GM19397 (cell line): Measurements from ENCODE around the gene CDH23.

Experiments
- ATAC-seq: cut with Tn5 transposase; IDR thresholded peaks from one replicate; pipeline ENCODE4 v1.9.1; 2021; ENCODE audit warnings: mild to moderate bottlenecking, moderate library complexity; ENCODE audit not compliant: unreplicated experiment

The CDH23 gene

DNA sequence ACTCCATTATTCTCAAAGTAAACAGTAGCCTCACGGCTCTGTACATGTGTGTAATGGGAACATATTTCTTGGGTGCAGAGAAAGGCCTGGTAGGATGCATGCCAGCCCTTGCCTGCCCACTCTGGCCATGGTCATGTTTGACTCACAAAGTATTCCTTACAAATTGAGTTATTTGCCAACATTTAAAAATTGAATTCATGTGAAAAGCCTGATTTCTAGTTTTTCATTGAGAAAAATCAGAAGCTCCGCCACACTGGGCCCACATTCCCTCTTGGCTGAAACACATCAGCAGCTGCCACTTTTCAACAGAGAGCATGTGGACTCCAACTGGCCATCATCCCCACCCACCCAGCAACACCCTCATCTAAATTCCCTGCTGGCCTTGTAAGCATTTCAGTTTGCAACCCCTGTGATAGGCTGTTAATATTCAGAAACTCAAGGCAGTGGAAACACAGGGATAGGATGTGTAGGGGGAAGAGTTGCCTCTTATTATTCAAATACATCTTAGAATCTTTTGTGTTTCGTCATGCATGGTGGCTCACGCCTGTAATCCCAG lies 40.9 kb downstream of the CDH23 start:
- no peak for ATAC-seq

DNA sequence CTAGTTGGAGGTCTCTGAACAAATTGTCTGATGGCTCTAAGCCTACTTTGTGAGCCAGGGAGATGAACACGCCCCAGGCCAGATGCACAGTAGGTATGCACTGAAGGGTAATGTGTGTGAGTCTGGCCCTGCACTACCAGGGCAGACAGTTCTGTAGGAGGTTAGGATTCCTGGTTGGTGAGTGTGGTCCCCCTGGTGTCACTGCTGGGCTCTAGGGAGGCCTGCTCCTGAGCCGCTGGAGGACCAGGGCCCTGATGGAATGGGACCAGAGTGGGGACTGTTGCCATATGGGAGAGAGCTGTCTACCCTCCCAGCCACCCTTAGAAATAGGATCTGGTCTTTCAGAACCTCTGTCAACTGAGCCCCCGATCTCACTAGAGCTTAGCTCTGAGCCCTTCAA lies 42.0 kb downstream of the CDH23 start:
- no peak for ATAC-seq

DNA sequence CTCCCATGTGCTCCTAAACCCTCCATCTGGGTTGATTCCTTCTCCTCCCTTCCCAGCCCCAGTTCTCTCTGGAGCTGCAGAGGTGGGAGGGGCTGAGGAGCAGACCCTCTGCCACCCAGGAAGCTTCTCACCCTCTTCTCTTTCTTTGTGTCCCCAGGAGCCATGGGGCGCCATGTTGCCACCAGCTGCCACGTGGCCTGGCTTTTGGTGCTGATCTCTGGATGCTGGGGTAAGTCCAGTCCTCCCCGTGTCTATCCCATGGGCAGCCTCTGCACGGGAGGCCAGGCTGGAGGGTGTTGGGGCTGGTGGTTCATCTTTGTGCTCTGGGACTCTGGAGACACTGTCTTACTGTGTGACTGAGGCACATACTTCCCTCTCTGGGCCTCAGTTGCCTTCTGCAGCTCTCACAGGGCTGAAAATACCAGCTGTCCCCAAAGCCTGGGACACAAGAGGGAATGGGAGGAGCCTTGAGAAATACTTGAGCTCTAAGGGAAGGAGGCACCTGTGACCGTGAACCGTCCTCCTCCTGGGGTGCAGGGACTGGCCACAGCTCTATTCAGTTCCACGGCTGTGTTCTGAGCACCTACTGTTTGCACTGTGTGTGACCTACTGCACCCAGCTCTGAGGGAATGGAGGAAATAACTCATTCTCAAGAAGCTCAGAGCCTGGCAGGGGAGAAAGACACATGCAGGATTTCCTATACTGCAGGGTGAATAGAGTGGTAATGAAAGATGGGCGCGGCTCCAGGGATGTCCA lies 43.1 kb downstream of the CDH23 start:
- ATAC-seq: no peak

DNA sequence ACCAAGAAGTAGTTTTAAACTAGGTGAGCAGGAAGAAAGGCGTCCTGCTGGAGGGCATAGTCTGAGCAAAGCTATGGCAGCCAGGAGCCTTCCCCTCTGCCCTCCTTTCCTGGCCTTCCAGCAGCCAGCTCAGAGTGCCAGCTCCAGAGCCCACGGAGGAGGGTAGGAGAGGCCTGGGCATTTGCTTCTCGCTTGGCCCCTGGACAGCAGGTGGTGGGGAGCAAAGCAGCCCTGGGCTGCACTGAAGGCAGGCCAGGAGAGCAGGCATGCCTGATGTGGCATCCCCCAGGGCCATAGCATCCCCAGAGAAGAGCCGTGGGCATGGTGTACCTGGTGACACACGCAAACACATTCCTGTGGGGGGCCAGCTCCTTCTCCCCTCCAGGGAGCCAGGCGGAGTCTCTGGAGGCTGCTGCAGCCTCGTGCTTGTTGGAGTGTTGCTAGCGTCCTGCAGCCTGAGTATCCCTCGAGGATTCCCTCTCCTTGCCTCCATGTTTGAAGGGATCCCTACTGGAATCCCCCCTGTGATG lies 43.9 kb downstream of the CDH23 start:
- no peak for ATAC-seq

DNA sequence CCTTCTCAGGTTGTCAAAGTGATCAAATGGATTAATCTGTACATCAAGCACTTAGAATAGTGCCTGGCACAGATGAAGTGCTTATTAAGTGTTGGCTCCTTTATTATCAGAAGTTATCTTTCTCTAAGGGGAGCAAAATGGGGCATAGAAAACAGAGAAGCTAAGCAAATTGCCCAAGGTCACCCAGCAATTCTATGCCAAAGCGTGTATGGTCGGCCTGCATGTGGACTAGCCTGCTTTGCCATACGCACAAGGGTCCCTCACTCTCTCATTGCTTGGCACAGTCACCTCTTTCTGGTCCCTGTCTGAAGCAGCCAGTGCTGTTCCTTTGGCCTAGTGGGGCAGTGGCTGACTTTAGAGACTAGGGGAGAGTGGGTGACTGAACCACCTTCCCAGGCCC lies 45.3 kb downstream of the CDH23 start:
- ATAC-seq: no peak

DNA sequence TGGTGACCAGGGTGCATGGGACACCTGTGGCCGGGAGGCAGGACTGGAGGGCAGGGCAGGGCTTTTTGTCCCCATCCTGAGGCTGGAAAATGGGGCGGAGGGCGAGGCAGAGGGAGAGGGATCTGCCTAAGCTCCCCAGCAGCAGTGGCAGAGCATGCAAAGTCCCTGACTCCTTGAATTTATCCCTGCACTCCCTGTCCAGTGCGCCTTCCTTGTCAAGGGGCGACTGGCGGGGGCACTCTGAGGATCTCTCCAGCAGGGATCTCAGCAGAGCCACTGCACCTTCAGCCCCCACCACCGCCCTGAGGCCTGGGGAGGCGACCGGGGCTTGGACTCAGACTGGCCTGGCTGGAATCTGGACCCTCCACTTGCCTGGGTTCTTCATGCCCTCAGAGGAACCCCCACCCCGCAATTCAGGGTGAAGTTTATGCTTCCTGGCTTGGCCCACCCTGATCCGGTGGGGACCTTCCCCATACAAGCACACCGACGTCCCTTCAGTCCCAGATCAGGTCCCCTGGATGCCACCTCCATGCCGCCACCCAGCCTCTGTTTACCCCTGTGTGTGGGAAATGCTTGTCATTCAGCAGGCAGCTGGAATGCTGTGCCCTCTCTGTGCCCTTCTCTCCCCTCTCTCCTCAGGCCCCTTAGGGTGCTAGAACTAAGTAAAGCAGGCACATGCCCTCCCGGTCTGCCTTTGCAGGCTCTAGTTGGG lies 46.3 kb downstream of the CDH23 start:
- ATAC-seq: no peak

DNA sequence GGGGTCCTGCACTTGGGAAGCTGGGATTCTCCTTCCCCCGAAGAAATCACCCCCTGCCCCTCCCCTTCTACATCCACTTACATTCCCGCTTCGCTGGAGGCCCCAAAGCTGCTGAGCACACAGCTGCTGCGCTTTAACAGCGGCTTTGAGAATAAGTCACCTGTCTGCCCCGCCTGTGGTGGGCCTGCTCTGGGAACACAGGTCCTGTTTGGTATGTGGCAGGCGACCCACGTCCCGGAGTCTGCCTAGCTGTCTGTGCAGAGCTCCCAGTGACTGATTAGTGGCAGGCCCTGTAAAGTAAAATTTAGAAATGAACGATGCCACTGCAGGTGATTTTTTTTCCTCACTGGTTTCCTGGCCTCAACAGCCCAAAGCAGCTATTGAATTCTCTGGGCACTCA lies 47.0 kb downstream of the CDH23 start:
- ATAC-seq: no peak

DNA sequence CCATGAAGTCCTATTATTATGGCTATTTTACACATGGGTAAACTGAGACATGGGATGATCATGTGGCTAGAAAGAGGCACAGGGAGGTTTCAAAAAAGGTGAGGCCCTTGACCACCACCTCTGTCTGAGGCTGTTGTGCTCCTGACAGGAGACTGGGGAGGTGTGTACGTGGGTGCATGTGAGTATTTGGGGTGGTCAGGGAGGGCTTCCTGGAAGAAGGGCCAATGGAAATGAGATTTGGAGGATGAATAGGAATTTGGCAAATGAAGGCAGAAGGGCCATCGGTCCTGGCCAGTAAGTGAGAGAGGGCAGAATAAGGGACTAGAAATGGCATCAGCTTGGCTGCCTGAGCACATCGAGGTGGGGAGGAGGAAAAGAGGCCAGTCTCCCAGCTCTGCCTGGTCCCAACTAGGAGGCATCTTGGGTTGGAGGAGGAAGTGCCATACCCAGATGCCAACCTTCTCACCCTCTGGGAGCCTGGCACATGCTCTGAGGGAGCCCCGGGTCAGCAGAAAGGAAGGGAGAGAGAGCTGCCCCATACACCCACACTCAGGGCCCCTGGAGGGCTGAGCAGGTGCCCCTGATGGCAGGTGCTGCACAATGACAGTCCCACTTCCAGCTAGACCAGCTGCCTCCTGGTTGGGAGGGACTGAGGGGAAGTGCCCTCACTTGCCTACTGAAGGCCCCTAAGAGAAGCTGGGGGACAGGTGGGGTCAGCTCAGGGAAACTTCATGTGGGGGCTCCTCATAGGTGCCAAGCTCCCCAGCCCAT lies 47.7 kb downstream of the CDH23 start:
- ATAC-seq: no peak

DNA sequence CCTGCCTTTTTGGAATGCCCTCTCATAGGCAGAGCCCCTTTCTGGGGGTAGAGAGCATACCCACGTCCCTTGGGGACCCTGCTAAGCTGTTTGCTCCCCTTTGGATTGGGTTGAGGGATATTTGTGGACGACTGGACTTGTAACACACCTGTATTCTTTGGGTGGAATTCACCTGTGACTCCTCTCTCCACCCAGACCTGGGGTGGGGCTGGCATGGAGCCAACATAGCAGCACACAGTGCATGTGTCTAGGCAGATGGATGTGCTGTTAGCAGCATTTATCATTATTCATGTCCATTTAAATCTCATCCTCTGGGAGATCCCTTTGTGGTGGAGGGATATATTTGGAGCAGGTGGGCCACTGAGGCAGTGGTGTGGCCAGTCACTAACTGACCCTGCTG lies 51.0 kb downstream of the CDH23 start:
- ATAC-seq: no peak

DNA sequence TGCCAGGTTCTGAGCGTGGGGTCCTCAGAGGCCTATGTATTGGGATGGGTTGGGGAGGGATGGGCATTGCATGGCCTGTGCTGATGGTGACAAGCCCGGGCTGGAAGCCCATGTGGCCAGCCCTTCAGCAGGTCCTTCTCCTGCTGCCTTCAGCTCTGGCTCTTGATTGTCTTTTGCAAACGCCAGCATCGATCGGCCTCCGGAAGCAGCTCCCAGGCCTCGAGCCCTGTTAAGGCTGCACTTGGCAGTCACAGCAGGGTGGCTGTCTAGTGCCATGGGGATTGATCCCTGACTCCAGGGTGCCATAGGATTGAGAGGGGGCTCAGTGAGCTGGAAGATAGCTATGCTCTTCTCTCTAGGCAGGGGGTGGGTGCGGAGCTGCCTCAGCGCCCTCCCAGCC lies 51.4 kb downstream of the CDH23 start:
- ATAC-seq: no peak

DNA sequence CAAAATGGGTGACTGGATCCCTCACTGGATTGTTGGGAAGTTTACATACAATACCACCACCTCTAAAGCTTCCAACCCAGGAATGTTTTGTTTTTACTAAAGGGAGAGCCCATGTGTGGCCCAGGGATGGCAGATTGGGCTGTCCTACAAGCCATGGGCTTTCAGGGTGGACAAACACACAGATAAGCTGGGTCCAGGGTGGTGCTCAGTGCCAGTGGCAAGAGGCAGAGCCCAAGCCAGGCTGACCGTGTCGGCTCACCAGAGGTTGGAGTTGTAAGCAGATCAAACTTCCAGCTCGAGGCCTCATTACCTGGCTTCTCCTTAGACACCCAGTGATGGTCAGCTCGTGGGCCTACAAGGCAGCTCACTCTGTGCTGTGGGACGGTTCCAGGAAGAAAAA lies 52.3 kb downstream of the CDH23 start:
- no peak for ATAC-seq

DNA sequence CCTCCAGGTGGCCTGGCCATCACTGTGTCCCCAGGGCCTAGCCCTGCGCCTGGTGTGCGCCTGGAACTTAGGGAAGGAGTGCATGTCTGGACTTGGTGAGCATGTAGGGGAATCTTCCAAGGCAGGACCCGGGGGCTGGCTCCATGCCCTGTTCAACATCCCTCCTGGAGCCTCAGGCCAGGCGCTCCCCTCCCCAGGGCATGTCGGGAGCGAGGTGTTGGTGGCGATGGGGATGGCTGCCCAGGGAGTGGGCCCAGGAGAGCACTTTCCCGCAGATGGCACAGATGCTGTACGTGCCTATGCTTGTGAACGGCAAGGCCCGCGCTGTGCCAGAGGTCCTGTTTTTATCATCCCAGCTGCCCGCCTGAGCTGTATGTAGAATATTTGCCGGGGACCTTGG lies 55.0 kb downstream of the CDH23 start:
- no peak for ATAC-seq

DNA sequence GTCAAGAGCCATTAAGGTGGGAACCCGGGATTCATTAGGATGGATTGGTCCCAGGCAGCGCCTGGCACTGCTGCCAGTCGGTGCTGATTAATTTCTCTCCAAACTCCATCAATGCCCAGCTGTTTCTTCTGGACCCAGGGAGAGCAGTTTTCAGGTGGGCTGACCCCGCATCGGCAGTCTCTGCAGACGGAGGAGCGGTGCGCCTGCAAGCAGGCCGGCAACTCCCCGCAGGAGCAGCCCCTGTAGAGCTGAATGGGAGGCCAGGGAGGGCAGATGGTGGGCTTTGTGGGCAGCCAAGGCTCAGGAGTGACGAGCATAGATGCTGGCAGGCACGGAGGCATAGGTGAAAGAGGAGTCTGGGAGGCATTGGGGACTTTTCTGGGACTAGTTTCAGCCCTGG lies 56.5 kb downstream of the CDH23 start:
- no peak for ATAC-seq

DNA sequence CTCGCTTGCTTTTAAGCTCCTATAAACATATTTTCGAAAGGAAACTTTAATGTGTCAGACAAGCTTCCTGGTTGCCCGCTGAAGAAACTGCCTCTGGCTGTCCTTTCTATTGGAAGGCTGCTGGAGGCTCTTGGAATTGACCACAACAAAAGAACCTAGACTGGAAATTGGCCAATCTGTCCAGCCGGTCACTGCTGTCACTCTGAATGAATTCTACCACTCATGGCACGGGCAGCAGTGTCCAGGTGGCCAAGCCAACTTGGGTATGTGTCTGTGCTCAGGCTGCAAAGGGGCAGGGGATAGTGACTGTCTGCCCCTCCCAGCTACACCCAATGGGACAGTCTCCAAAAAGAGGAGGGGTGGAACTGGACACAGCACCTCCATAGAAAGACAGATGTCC lies 57.6 kb downstream of the CDH23 start:
- no peak for ATAC-seq

DNA sequence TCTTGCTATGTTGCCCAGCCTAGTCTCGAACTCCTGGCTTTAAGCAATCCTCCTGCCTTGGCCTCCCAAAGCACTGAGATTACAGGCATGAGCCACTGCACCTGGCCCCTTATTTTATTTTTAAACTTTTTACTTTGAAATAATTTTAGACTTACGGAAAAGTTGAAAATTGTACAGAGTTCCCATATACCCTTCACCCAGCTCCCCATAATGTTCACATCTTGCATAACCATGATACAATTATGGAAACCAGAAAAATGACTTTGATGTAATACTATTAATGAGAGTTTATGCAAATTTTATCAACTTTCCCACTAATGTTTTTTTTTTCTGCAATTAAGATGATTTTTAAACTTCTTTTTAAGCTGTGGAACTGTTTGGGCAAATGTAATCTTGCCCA lies 58.3 kb downstream of the CDH23 start:
- no peak for ATAC-seq

DNA sequence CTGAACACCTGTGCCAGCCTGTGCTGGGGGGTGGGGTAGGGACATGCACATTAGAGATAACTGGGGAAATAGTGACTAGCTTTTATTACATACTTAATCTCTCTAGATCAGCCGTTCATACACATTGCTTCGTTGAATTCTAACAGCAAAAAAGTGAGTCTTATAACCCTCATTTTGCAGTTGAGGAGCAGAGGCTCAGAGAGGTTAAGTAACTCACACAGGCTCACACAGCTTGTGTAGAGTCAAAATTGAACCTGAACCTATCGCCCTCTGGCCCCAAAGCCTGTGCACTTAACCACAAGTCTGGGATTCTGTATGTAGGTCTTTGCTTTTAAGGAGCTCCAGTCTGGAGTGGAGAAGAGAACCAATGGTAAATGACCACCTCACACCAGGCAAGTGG lies 59.9 kb downstream of the CDH23 start:
- ATAC-seq: no peak

DNA sequence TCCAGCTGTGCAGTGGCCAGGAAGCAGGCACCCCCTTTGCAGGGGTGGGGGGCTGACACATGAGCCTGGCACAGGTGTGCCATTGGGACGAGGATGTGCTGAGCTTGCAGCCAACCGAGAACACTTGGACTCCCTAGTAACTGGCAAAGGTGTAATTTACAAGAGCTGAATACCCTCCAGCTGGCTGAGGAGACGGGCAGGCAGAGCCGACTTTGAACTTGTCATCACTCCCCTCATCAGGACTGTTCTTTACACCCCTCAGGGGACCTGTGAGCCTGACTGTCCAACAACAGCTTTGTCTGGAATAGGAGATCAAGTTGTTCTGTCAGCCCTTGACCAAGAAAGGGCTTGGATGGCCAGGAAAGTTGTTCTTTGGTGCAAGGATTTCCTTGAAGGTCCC lies 61.2 kb downstream of the CDH23 start:
- ATAC-seq: no peak

DNA sequence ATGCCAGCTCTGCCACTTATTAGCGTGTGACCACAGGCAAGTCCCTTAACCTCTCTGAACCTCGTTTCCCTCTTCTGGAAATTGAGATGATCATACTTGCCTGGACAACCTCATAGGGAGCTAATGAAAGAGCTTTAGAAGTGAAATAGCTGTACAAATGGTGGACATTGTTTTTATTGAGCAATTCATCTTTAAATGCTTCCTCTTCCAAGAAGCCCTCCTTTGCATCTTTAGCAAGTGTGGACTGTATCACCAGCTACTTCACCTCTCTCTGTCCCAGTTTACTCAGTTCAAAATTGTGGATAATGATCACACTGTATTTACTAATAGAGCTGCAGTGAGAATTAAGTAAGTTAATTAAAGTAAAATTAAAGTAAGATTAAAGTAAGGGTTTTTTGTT lies 61.7 kb downstream of the CDH23 start:
- ATAC-seq: no peak

DNA sequence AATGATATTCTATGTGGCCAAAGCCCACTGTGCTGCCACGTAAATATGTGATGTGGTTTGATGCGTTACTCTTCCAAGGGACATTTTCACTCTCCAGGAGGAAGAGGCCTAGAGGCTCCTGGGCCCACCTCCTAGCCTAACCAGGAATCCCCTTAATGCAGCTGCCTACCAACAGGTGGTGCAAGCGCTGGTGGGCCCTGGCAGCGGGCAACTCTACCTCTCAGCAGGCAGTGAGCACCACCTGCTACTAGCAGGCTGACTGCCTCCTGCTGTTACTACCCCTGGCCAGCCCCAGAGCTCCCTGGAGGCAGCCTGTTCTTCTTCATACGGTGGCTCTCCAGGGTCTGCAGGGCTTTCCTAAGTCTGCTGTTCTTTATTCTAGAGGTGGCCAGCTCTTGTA lies 62.8 kb downstream of the CDH23 start:
- ATAC-seq: no peak

DNA sequence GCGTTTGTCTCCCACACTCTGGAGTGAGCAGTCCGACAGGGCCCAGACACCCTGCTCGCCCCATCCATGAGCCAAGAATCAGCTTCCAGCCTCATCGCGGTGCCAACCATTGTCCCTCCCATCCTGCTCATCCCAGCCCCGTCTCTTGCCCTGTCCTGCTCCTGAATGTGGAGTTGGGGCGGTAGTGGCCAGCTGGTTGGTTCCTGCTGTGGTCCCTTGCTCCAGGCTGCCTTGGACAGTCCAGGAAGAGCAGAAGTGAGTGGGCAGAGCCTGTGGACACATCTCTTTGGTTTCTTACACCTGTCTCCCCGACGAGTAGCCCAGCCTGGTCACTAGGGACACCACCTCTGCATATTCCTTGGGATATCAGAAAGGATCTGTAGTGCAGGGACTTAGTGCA lies 63.9 kb downstream of the CDH23 start:
- ATAC-seq: no peak

DNA sequence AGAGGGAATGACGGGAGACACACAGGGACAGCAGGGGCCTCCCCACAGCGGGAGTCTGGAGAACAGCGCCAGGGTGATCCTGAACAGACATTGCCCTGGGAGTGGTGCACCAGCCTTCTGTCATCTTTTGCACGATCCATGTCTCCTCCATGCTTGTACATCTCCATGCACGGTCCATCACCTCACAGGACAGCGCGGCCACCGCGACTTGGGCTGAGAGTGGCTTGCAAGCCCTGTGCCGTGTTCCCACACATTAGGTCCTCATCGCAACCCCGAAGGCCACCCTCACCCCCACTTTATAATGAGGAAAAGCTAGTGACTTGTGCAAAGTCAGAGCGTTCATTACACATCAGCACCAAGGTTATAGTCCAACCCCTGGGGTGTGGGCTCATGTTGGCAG lies 64.7 kb downstream of the CDH23 start:
- no peak for ATAC-seq
